Fibroblast of lung (primary cell): ENCODE data around the gene SFSWAP. TPM values are rescaled to one million over a fixed set of nuclear protein-coding genes. Genes with fewer than 3 reads are reported as not detected.

Experiments
- DNase-seq, 2 donors: peaks; one replicate each; pipeline versions ENCODE4 v3.0.0 to v3.0.0-alpha.2; 2010; ENCODE audit warnings: low read depth in 2 of 2
- H2AFZ ChIP-seq: 2 replicates; pipeline ENCODE4 v1.5.1; 2012; ENCODE audit warnings: low read length, control low read depth, inconsistent platforms
- H3K27ac ChIP-seq: 2 replicates; pipeline ENCODE4 v1.5.1; 2011; ENCODE audit warnings: low read length, control low read depth; ENCODE audit not compliant: insufficient read depth
- H3K27me3 ChIP-seq: 2 replicates; pipeline ENCODE4 v1.5.1; 2011; ENCODE audit warnings: mild to moderate bottlenecking, low read length; ENCODE audit not compliant: control insufficient read depth, insufficient read depth
- H3K36me3 ChIP-seq: 2 replicates; pipeline ENCODE4 v1.5.1; 2011; ENCODE audit warnings: low read length; ENCODE audit not compliant: control insufficient read depth, insufficient read depth
- H3K4me1 ChIP-seq: 2 replicates; pipeline ENCODE4 v1.5.1; 2011; ENCODE audit warnings: low read length; ENCODE audit not compliant: control insufficient read depth, insufficient read depth; ENCODE audit errors: extremely low read depth
- H3K4me2 ChIP-seq: 2 replicates; pipeline ENCODE4 v1.5.1; 2011; ENCODE audit warnings: low read length, control low read depth; ENCODE audit not compliant: insufficient read depth; ENCODE audit errors: extremely low read depth
- H3K4me3 ChIP-seq, 4 experiments: fragments of 200-600 bp in 1 of 4; sonication (generic) in 1 of 4; replicated peaks in 1 of 4; 2 replicates each; pipeline ENCODE4 v1.5.1; 2011 to 2016; ENCODE audit warnings: low read length in 4 of 4, low read depth in 3 of 4, mild to moderate bottlenecking in 3 of 4, control low read depth in 2 of 4, inconsistent platforms in 1 of 4, mixed read lengths in 1 of 4; ENCODE audit not compliant: insufficient read depth in 1 of 4; ENCODE audit errors: control extremely low read depth in 1 of 4
- H3K79me2 ChIP-seq: 2 replicates; pipeline ENCODE4 v1.5.1; 2012; ENCODE audit warnings: mild to moderate bottlenecking, low read length, inconsistent platforms; ENCODE audit not compliant: control insufficient read depth, insufficient read depth
- H3K9ac ChIP-seq: 2 replicates; pipeline ENCODE4 v1.5.1; 2011; ENCODE audit warnings: mild to moderate bottlenecking, low read length, control low read depth; ENCODE audit not compliant: insufficient read depth
- H3K9me3 ChIP-seq: 2 replicates; pipeline ENCODE4 v1.5.1; 2012; ENCODE audit warnings: low read depth, low read length; ENCODE audit not compliant: control insufficient read depth, insufficient read depth
- H4K20me1 ChIP-seq: 2 replicates; pipeline ENCODE4 v1.5.1; 2011; ENCODE audit warnings: low read length; ENCODE audit not compliant: control insufficient read depth, insufficient read depth; ENCODE audit errors: extremely low read depth
- CTCF ChIP-seq, 2 donors: IDR thresholded peaks in 1 of 2; conservative IDR thresholded peaks in 1 of 2; 1 replicate in 1 of 2; 2 replicates in 1 of 2; pipeline ENCODE4 v1.5.1; 2011 to 2012; ENCODE audit warnings: low read length in 2 of 2, control low read depth in 1 of 2, inconsistent platforms in 1 of 2, low read depth in 1 of 2, mild to moderate bottlenecking in 1 of 2
- EZH2 ChIP-seq: IDR thresholded peaks from 2 replicates; pipeline ENCODE4 v1.5.1; 2012; ENCODE audit warnings: low read length, control low read depth, mild to moderate bottlenecking; ENCODE audit errors: missing control alignments
- polyA plus RNA-seq, 2 donors: library from polyadenylated mRNA; depleted of rRNA in 1 of 2; stranded (reverse) in 1 of 2; unstranded in 1 of 2; fragments of >200 nt; gene quantifications; 2 replicates each; pipeline ENCODE4 v1.2.1, GENCODE V29; 2011 to 2012; ENCODE audit warnings: missing spikeins in 1 of 2
- total RNA-seq: library from RNA; depleted of rRNA; stranded (reverse); fragments of >200 nt; gene quantifications from 2 replicates; pipeline ENCODE4 v1.2.1, GENCODE V29; 2014

The SFSWAP gene
- total and polyA plus RNA-seq, 2 donors (not counting 1 experiment from before 2014, with no cell fraction given), result 9.9 to 23.3 TPM

DNA sequence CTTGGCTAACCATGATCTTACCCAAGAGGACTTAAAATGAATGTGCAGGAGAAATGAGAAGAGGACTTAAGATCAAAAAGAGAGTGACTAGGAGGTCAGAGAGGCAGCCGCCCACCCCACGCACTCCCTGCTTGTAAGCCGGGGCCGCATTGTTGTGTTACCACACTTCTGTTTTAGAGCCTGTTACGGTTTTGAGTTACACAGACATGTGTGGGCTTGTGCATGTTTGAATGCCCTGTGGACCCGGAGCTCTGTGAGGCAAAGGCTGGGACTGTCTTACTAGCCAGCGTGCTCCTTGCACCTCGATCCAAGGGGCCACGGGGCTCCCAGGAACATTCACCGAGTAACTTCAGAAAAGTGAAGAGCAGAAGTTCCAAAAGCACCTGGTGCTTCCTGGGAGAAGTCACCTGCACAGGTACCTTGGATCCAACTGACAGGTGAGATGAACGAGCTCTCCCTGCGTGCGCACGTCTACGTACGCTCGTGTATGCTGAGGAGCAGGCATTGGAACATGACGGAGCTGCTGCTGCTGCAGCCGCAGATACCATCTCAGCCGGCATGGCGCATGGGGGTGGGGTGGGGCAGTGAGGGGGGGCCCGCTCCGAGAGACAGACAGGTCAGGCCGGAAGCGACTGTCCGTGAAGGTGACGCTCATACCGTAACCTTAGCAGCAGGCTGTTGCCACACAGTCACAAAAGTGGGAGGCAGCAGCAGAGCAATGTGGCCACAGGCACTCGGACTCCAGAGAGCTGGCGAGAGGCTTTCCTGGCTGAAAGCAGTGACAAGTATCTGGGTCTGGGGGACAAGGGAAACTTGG is 23.7 kb downstream of the SFSWAP start:
- Histone ChIP-seq H3K27me3 (no peaks in the 10 kb centered on the region), H3K9ac (no peak overlapping the region), H3K36me3 (peaks cover 16% of the 10 kb centered on the region), H3K4me2 (no peak overlapping the region), H3K79me2 (no peaks in the 10 kb centered on the region), H2AFZ (no peak overlapping the region), H3K4me1 (peaks cover 3% of the 10 kb centered on the region), H3K27ac (no peak overlapping the region), H3K9me3 (no peaks in the 10 kb centered on the region), H3K4me3 (no peak overlapping the region), H4K20me1 (no peaks in the 10 kb centered on the region)
- no peak for TF ChIP-seq CTCF (conservative IDR thresholded peaks at IDR 0.05 in 1 of 2, IDR thresholded peaks at IDR 0.05 in 1 of 2; ENCODE audit: low read depth in 1 of 2, low read length in 2 of 2)
- TF ChIP-seq EZH2, result no peak
- DNase-seq, result no peak

DNA sequence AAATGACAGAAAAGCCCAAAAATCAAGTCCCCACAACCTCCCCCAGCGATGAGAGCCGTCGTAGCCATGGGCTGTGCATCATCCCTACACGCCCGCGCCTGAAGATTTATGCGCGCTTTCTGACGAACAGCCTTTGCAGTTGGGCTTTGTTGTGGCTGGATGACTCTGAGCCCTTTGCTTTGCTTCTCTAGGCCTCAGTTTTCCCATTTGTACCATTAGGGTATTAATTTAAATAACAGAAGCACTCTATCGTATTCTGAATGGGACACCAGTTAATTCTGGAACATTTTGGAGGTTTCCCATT is 24.2 kb downstream of the SFSWAP start:
- TF ChIP-seq EZH2 (no peak), CTCF (conservative IDR thresholded peaks at IDR 0.05 in 1 of 2, IDR thresholded peaks at IDR 0.05 in 1 of 2; ENCODE audit: low read depth in 1 of 2, low read length in 2 of 2) (no peak)
- Histone ChIP-seq H2AFZ (no peak overlapping the region), H3K27ac (no peak overlapping the region), H3K9me3 (no peaks in the 10 kb centered on the region), H3K4me1 (peaks cover 3% of the 10 kb centered on the region), H3K27me3 (no peaks in the 10 kb centered on the region), H3K79me2 (no peaks in the 10 kb centered on the region), H3K9ac (no peak overlapping the region), H4K20me1 (no peaks in the 10 kb centered on the region), H3K4me2 (no peak overlapping the region), H3K4me3 (no peak overlapping the region), H3K36me3 (peaks cover 18% of the 10 kb centered on the region)
- no peak for DNase-seq

DNA sequence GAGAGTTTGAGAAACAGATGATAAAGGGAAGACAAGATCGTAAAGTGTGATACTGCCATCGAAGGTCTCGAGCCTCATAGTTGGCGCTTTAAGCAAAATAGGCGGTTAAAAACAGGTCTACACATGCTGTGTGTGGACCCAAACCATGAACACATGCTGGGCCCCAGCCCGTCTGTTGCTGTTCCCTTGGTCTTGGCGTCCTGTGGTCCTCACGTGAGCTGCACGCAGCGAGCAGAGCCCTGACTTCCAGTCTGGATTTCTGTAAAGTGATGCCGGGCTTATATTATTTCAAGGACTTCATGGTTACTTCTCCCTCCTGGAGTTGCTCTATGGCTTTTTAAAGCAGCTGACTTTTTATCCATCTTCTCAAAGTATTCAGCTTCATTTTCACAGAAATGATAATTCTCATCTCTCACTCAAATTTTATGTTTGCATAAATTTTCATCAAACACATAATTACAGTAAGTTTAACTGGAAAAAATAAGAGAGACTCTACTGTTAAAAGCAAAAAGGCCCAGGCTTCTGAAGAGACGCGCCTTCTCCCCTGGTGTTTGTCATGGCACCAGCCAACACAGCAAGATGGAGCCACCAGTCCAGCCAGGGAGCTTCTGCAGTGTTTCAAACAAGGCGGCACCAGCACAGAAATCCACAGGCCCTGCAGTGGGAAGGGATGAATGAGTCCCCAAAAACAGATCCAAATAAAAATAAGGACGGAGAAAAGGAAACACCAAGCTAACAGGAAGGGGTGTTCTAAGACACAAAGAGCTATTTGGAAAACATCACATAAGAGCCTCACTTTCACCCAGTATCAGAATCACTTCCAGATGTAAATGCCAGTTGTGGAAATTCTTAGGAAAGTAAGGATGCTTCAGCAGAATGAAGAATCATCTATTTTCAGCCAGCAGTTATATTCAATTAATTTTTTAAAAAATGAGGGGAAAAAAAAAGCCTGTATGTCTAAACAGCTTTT is 24.9 kb downstream of the SFSWAP start:
- Histone ChIP-seq H3K27me3 (no peaks in the 10 kb centered on the region), H3K27ac (no peak overlapping the region), H3K4me2 (no peak overlapping the region), H3K4me3 (no peak overlapping the region), H4K20me1 (no peaks in the 10 kb centered on the region), H2AFZ (no peak overlapping the region), H3K36me3 (peaks cover 17% of the 10 kb centered on the region), H3K9me3 (no peaks in the 10 kb centered on the region), H3K4me1 (peaks cover 3% of the 10 kb centered on the region), H3K79me2 (no peaks in the 10 kb centered on the region), H3K9ac (no peak overlapping the region)
- no peak for DNase-seq
- TF ChIP-seq CTCF (conservative IDR thresholded peaks at IDR 0.05 in 1 of 2, IDR thresholded peaks at IDR 0.05 in 1 of 2; ENCODE audit: low read depth in 1 of 2, low read length in 2 of 2), result no peak
- no peak for TF ChIP-seq EZH2
